H1 (cell line): ENCODE measurements around the gene ANKRD50.

Source experiments
- ATF2 ChIP-seq: IDR thresholded peaks from 2 replicates; pipeline ENCODE4 v1.6.1; 2012; ENCODE audit warnings: low read length, inconsistent platforms
- CBX5 ChIP-seq: fragments of 300-800, 300-1000 bp; sonication (generic); IDR thresholded peaks from 2 replicates; pipeline ENCODE4 v1.7.1; 2016; ENCODE audit warnings: antibody characterized with exemption, low read length, low read depth
- CTCF ChIP-seq, 3 experiments: IDR thresholded peaks; 1 replicate in 2 of 3; 2 replicates in 1 of 3; pipeline versions ENCODE4 v1.5.1 to v1.6.1; 2011; ENCODE audit warnings: low read length in 3 of 3, mild to moderate bottlenecking in 3 of 3, inconsistent platforms in 2 of 3, low read depth in 1 of 3, moderate library complexity in 1 of 3; ENCODE audit not compliant: insufficient read depth in 1 of 3; ENCODE audit errors: control extremely low read depth in 1 of 3
- EP300 ChIP-seq, 2 experiments: IDR thresholded peaks; 1 replicate in 1 of 2; 2 replicates in 1 of 2; pipeline ENCODE4 v1.6.1; 2011 to 2012; ENCODE audit warnings: low read depth in 2 of 2, low read length in 2 of 2, mild to moderate bottlenecking in 2 of 2, borderline replicate concordance in 1 of 2, inconsistent platforms in 1 of 2, moderate library complexity in 1 of 2
- EZH2 ChIP-seq: fragments of 200-600 bp; sonication (generic); IDR thresholded peaks from 2 replicates; pipeline ENCODE4 v1.7.1; 2012; ENCODE audit warnings: low read depth, mild to moderate bottlenecking, moderate library complexity, low read length, inconsistent platforms; ENCODE audit not compliant: severe bottlenecking
- GABPA ChIP-seq: IDR thresholded peaks from 2 replicates; pipeline ENCODE4 v1.6.1; 2011; ENCODE audit warnings: mild to moderate bottlenecking, low read length, moderate library complexity, borderline replicate concordance; ENCODE audit not compliant: insufficient read depth
- HDAC6 ChIP-seq: IDR thresholded peaks from one replicate; pipeline ENCODE4 v1.7.1; 2012; ENCODE audit warnings: low read depth, mild to moderate bottlenecking, inconsistent platforms, low read length, moderate library complexity
- POLR2A ChIP-seq, 2 experiments: IDR thresholded peaks; 1 replicate in 1 of 2; 2 replicates in 1 of 2; pipeline ENCODE4 v1.6.1; 2011; ENCODE audit warnings: low read depth in 2 of 2, low read length in 2 of 2, mild to moderate bottlenecking in 2 of 2; ENCODE audit errors: control extremely low read depth in 1 of 2
- RXRA ChIP-seq: IDR thresholded peaks from 2 replicates; pipeline ENCODE4 v1.6.1; 2011; ENCODE audit warnings: low read depth, mild to moderate bottlenecking, low read length, moderate library complexity; ENCODE audit not compliant: insufficient read depth
- SUZ12 ChIP-seq: fragments of 200-600 bp; sonication (generic); IDR thresholded peaks from 2 replicates; pipeline ENCODE4 v1.6.1; 2012; ENCODE audit warnings: mild to moderate bottlenecking, inconsistent platforms, low read length, moderate library complexity, mixed read lengths
- TBP ChIP-seq: IDR thresholded peaks from 2 replicates; pipeline ENCODE4 v1.6.1; 2011; ENCODE audit warnings: low read depth, low read length, improper control_type of control experiment
- ZNF274 ChIP-seq: IDR thresholded peaks from 2 replicates; pipeline ENCODE4 v1.7.0; 2012; ENCODE audit warnings: low read length, borderline replicate concordance; ENCODE audit errors: extremely low read depth

- TF ChIP-seq EP300 (IDR thresholded peaks at IDR 0.05; ENCODE audit: borderline replicate concordance in 1 of 2, low read depth in 2 of 2, low read length in 2 of 2) = no peak
- no peak for TF ChIP-seq CTCF (IDR thresholded peaks at IDR 0.05; ENCODE audit: control extremely low read depth in 1 of 3, insufficient read depth in 1 of 3, low read depth in 1 of 3, low read length in 3 of 3)
- no peak for TF ChIP-seq CBX5
- no peak for TF ChIP-seq ATF2
- TF ChIP-seq RXRA = no peak
- no peak for TF ChIP-seq EZH2
- TF ChIP-seq GABPA = no peak
- TF ChIP-seq TBP = no peak
- no peak for TF ChIP-seq SUZ12
- TF ChIP-seq POLR2A (IDR thresholded peaks at IDR 0.05; ENCODE audit: control extremely low read depth in 1 of 2, low read depth in 2 of 2, low read length in 2 of 2) = no peak
- TF ChIP-seq ZNF274 = no peak
- TF ChIP-seq HDAC6 = no peak
Measured at GRCh38 chr4:124632439-124632838, 80.1 kb downstream of the ANKRD50 start.
